HG02588 (cell line): ENCODE results near the gene NEDD4L.
"Not testable (repeated sequence)": the region's sequence is repeated elsewhere in the genome, so short reads cannot be mapped to it uniquely, and the experiment has no call there.

Experiments
- ATAC-seq: cut with Tn5 transposase; IDR thresholded peaks from one replicate; pipeline ENCODE4 v1.9.1; 2021; ENCODE audit warnings: mild to moderate bottlenecking, moderate library complexity; ENCODE audit not compliant: unreplicated experiment

NEDD4L gene

DNA sequence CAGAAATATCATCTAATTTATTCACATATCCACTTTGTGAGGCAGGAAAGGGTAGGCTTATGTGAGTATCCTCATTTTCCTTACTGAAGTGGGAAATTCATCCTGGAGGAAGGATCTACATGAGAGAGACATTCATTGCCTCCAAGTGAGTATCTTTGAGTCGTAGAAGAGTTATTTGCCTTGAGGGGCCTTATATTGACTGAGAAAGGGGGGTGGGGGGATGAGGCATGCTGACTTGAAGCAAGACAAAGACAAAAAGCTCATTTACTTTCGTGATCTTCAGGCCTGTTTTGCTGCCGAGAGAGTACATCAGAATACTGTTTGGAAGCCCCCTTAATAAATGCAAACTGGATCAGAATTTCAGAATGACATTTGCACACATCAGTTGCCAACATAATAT, 17.6 kb upstream of the NEDD4L start:
- no peak for ATAC-seq

DNA sequence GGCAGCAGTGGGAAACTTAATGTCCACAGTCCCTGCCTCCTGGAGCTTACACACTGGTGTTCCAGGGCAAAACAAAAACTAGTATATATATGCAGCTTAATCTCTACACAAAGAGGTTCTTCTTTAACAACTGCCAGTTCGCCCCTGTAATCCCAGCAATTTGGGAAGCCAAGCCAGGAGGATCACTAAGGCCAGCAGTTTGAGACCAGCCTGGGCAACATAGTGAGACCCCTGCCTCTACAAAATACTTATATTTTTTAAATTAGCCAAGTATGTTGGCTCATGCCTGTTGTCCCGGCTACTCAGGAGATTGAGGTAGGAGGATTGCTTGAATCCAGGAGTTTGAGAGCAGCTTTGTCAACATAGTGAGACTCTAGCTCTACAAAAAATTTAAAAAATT, 17.2 kb upstream of the NEDD4L start:
- ATAC-seq: no peak

DNA sequence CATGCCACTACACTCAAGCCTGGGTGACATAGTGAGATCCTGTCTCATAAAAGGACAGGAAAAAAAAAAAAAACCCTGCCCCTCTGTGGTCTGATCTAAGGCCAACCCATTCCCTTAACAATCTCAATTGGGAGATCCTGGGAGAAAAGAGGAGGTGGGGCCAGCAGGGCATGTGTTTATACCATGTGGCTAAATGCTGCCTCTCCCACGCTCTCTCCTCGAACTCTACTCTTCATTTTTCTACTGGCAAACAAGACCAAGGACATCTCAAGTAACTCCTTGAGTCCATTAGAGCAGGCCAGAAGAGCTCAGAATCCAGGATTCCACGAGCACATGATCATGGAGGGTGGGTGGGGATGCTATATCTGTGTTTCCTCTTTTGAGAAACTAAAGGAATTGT, 16.7 kb upstream of the NEDD4L start:
- no peak for ATAC-seq

- ATAC-seq: no peak
Observed at GRCh38 chr18:58028109-58028784, 15.8 kb upstream of the NEDD4L start.

- no peak for ATAC-seq
Observed at GRCh38 chr18:58032233-58032632, 11.8 kb upstream of the NEDD4L start.

GRCh38 chr18:58033216-58033615, 10.8 kb upstream of the NEDD4L start:
- no peak for ATAC-seq

DNA sequence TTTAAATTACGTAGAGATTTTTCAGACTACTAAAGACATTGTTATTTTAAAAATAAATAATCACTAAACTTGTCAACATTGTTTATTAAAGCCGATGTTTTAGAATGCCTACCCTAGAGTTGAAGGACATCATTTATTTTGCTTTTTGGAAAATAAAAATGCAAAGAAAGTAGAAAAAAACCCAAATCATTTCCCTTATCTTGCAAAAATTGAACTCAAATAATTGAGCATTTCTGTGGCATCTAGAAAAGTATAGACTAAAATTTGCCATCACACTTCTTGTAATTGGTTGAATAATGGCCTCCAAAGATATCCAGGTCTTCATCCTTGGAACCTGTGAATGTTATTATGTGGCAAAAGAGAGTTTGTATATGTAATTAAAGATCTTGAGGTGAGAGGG, 9.7 kb upstream of the NEDD4L start:
- no peak for ATAC-seq

DNA sequence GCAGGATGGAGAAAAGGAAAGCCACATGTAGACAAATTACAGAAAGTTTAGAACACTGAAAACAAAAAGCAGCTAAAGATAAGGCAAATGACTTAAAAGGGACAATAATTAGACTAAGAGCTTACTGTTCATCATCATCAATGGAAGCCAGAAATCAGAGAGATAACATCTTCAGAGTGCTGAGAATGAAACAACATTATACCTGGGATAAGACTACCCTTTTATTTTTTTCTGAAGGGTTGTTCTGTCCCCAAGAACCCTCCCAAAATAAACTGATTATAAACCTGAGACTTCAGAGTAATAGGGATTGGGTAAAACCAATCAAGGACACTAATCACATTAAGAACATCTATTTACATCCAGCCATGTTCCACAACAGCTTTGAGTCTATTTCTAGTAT, 6.9 kb upstream of the NEDD4L start:
- no peak for ATAC-seq

GRCh38 chr18:58038063-58038462, 6.0 kb upstream of the NEDD4L start:
- no peak for ATAC-seq

GRCh38 chr18:58041633-58042032, 2.4 kb upstream of the NEDD4L start:
- ATAC-seq: no peak

DNA sequence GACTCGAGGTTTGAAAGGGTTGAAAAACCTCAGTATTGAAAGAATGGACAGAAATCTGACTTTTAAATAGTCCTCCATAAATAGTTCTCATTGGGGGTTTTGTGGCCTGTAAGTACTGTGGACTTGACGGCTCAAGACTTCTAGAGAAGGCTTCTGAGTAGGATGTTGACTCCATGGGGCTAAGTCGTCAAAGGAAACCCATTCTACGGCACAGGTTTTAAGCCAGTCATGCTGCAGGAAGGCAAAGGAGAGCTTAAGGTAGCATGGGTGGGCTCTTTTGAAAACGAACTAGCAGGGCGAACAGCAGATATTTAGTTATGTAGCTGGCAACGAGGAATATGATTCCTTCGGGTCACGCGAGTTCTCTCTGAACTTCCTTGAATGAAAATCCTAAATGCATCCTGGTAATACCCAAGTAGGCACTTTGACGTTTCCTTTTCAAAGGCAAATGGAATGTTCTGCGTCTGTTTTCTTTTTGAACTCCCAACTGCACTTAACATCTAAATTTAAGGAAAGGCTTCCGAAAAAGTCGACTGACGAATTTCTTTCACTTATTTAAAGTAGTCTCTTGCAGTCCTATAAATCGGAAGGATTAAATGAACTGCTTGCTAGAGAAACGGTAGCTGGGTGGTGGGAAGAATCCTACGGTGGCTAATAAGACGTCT, 1.1 kb upstream of the NEDD4L start:
- no peak for ATAC-seq

DNA sequence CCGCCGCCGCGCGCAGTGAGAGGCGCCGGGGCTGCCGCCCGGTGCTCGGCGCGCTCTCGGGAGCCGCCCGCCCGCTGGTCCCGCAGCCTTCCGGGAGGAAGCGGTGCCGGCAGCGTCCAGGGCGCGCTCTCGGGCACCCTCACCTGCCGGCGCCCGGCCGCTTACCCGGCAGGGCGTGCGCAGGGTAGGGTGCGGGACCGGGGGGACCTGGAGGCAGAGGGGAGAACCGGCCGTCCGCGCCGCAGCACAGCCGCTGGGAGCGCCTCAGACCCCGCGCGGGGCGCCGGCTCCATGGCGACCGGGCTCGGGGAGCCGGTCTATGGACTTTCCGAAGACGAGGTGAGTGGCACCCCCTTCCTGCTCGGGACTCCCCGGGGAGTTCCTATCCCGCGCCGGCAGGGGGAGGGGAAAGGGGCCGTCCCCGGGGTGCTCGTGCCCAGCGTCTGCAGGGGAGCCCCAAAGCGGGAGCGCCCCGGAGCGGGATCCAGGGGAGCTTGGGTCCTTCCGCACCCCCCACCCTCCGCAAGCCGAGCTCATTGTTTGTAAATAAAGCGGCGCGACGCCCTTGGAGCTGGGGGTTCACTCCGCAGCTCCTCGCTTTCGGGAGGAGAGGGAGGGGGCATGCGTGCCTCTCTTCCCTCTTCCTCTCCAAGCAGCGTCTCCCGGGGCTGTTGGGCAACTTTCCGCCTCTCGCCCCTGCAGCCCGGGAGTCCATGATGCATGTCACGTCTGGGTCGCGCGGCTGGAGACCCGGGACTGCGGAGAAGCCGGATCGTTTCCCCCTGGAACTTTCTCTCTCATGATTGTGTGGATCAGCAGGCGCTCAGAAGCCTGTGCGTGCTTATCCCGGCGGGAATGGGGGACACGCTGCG, 580 bp downstream of the NEDD4L start:
- ATAC-seq: peak; percentile 35

DNA sequence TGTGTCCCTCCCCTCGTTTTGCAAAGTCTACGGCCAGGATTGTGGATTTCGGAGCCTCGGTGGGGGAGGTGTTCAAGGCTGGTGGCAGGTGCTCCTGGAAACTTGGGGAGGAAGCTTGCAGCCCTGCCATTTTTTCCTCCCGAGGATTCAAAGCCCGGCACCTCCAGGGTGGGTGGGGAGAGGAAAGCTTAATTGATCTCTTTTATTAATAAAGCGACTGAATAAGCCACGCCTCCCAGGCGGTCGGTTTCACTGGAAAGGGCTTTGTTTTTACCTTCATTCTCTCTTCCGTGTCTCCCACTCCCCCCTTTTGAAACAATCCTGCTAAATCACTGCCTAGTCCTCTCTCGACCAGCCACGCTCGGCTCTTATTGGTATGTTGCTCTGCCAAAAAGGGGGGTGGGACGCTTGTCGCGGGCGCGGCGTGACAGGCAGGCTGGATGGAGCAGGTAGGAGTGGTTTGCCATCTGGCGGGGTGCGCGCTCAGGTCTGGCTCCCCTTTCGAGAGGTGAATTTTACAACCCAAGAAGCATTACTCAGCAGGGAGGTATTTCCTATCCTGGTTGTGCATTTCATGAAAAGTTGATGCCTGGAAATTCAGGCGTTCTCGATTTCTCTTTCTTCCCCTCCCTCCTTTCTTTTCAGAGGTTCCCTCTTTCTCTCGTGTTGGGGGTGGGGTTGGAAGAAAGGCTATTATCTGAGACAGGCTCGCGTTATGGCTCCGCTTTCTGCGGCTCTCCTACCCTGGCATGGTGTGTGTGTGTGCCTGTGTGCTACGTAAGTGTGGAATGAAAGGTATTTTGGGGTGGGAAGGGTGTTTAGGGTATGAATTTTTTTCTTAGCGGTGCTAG, 1.4 kb downstream of the NEDD4L start:
- ATAC-seq: no peak

- no peak for ATAC-seq
Observed at GRCh38 chr18:58046093-58046793, 2.2 kb downstream of the NEDD4L start.

DNA sequence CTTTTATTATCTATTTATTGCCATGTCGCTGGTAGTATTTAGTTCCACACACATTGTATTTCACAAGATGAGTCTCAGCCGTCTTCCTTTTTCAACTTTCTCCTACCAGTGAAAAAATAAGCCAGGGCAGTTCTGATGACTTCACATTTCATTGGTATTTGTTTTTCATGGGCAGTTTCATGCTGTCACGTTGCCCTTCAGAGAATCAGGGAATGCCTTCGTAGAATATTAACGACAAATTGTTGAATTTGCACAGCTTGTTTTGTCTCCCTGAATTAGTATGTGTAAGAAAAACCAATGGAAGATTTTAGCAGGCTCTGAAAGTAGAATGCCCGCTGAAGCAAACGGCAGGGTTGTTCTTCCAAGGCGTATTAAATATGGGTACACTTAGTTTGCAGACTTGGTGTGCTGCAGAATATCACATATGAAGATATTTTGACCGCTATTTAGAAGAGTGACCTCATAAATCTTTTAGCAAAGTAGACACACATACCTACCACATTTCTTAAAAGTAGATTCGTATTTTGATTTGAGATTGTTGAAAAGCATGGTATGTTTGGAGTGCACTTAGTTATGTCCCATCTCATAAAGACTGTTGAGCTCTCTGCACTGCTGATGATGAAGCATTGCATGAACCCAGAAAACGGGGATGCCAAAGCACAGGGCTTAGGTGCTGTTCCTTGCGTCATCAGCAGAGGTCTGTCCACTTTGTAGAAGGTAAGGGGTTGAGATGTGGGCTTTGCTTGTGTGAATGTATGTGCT, 2.9 kb downstream of the NEDD4L start:
- ATAC-seq: no peak

DNA sequence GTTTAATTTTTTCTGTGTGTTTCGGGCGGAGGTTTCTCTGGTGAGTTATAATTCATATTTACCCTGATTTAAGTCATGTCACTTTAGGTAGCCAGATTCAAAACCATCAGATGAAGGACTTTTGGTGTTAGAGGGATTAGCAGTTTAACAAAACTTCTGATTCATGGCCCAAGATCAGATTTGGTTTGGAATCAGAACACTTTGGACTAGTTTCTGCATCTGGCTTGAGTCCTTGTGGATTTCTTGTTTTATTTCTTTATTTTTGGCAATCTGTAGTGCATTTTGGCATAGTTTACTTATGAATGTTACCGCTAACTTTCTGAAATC, 3.5 kb downstream of the NEDD4L start:
- no peak for ATAC-seq

GRCh38 chr18:58048081-58048642, 4.1 kb downstream of the NEDD4L start:
- no peak for ATAC-seq

- no peak for ATAC-seq
Observed at GRCh38 chr18:58049000-58049688, 5.1 kb downstream of the NEDD4L start.

GRCh38 chr18:58050963-58051362, 6.9 kb downstream of the NEDD4L start:
- not testable (repeated sequence) for ATAC-seq
